D341Med (cell line): ENCODE measurements around the gene KCTD1.

ENCODE experiments used
- DNase-seq: peaks from one replicate; pipeline ENCODE4 v3.0.0; 2012; ENCODE audit warnings: low spot score

The KCTD1 gene

DNA sequence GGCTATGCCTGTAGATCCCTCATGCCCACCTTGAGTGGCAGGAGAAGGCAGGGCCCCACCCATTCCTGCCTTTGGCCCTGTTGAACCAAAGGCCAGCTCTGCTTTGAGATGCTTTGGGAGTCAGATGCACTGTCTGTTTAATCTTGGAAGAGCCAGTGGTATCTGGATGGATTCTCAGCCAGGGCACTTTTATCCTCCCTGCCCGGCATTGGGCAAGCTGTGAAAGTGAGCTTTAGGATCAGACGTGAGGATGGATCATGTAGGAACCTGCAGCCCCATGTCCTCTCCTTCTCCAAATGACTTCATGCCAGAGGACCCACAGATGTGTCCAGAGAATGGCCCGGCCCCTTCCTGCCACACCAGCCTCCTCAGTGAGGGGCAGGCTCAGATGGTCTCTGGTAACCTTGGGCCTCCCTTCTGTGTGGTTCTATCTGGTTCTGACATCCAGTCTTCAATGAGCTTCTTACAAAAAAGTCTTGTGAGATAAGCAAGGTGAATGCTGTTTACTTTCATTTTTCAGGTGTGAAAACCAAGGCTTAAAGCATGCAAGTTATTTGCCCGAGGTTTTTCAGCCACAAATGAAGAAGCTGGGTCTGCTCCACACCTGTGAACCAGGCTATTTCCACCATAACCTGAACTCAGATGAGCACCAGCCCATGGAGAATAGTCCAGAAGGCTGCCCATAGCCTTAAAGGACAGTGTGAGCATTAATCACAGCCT lies 123.8 kb downstream of the KCTD1 start:
- DNase-seq: no peak

DNA sequence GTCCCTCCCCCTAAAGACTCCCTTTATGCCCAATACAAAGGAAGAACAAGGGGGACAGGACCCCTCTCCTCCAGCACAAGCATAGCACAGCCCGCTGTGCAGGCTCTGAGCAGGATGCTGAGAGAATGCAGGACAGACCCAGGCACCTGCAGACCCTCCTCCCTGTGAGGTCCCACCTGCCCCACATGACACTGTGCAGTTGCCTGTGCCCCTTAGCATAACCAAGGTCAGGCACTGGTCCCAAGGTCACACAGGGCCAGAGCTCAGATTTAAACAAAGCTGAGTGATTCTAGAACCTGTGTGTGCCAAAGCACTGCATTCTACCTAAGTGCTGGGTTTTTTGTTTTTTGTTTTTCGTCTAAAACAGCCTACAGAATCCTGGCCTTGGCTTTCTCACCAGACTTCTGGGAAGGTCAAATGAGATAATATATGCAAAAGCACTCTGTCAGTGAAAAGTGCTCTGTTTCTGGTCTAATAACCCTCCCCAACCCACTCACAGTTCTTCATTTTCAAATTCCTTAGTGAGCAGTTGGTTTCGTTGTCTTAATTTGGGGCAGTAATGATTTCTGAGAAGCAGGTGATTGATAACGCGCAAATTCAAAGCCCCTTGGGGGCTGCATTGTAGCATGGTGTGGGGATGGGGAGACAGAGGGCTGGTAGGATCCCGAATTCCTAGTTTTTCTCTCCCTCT lies 125.7 kb downstream of the KCTD1 start:
- DNase-seq: no peak

DNA sequence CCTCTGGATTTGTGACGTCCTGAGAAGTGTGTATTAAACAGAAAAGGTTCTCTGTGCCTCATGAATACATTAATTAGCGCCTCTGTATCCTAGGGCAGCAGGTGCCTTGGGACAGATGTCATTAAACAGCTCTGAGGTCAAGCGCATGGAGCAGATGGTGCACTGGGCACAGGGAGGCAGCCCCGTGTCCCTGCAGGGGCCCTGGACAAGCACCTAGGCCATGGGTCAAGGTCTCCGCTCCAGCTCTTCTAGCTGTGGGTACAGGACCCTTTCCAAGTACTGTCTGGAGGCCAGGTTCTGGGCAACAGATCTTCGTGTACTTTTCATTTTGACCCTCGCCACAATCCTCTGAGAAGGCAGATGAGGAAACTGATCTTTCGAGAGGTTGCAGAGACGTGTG lies 126.4 kb downstream of the KCTD1 start:
- no peak for DNase-seq

DNA sequence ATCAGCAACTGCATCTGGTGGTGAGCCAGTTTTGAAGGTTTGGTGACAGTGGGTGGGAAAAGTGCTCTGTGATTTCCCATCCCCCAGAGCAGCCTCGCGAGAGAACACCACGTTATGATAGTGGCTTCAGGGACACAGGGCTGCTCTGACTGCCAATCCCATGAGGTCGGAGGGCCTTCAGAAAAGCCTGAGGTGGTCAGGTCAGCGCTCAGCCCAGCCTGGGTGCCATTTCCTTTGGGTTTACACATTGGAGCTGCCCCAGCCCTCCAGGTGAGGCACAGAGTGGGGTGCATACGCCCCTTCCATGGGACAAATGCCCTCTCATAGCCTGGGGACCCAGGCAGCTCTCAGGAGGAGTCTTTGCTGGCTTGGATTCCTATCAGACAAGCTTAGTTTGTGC lies 126.8 kb downstream of the KCTD1 start:
- no peak for DNase-seq

DNA sequence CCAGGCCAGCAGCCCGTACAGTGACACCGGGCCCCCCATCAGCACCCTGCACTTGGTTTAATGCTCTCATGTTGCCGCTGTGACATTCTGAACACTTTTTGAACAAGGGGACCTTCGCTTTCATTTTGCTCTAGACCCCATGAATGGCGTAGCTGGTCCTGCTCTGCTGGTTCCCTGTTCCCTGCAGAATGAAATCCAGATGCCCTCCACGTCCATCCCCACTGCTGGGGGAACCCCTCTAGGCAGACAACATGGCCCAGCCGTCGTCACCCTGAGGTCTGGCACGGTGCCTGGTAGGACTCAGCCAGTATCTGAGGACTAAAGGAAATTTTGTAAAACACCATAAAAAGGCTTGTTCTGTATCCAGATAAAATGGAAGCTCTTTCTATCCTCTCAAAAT lies 128.6 kb downstream of the KCTD1 start:
- no peak for DNase-seq

DNA sequence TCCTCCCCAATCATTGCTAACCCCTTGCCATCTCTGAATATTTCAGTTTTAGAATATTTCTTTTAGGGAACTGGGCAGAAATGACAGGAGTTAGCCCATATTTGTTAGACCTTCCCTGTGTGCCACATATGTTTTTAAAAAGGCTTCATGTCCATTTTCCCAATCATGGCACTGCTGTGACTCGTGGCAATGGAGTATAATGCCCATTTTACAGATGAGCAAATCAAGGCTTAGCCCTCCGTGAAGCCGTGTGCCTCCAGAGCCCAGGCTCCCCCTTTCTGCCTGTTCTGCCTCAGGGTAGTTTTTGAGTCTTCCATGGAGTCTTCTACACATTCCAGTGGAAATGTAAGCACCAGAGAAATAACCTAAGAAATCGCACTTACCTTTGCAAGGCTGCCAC lies 130.1 kb downstream of the KCTD1 start:
- no peak for DNase-seq

DNA sequence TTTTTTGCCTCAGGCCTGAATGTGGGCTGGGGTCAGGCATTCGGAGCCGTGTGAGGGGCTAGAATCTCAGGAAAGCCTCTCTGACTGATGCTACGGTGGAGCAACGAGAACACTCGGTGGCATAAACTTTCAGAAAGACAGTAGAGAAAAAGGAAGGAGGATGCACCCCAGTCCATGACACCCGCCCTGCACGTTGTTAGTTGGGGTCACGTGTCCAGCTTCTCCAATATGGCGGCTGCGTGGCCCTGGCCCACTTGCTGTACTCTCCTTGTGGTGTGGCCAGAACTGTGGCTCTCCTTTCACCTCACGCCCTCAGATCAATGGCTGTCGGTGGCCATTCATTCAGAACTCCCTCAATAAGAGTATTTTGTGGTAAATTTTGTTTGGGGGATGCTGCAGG lies 131.2 kb downstream of the KCTD1 start:
- DNase-seq: no peak

DNA sequence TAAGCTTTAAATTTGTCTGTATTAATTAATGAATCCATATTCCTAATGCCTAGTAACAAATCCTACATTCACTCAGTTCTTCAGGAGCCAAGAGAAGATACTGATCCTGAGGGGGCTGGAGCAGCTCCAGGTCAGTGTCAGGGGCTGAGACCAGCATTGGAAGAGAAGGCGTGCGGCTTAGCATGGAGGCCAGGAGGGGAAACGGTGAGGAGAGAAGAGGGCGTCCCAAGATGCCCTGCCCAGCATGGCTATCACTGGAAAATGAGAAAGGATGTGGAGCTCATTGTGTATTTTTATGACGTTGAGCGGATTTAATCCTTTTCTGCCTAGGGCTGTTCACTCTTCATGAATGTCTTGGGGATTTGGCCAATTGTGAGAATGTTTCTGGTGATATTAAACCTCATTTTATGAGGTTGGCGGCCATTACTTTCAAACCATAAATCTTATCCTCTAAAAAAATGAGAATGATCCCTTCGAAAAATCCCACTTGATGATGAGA lies 131.7 kb downstream of the KCTD1 start:
- no peak for DNase-seq

DNA sequence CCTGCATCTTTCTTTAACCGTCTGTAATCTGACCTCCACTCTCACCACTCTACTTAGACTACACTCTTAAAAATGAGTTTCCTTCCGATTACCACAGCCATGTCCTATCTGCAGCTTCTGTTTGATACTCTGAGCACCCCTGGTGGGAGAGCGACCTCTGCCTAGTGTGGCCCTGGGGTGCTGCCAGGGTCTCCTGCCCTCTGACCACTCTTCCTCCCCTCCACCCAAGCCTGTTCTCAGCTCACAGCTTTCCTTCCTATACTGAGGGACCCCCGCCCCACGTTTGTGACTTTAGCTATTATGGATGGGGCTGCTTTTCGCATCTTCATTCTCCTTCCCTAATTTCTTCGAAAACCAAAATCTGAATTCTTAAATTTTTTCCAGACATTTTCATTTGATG lies 132.7 kb downstream of the KCTD1 start:
- no peak for DNase-seq

DNA sequence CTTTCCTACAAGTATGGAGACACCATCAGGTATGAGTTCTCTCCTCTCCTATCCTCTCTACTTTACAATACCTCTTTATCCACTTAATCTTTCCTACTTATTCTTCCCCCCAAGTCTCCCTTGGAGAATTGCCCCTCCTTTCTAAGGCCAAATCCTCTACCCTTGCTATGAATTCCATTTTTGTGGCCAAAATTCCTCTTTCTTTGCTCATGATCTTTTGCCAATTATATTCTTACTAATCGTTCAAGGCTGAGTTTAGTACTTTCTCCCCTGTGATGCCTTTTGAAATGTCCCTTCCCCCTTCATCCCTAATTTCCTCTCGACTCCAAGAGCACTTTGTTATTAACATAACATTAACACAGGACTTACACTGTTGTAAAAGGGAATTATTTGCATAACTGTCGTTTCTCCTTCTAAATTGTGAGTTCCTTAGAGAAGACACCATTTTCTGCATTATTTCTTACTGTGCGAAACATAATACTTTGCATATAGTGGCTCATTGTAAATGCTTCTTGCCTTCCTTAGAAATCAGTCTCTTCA lies 133.4 kb downstream of the KCTD1 start:
- DNase-seq: no peak

DNA sequence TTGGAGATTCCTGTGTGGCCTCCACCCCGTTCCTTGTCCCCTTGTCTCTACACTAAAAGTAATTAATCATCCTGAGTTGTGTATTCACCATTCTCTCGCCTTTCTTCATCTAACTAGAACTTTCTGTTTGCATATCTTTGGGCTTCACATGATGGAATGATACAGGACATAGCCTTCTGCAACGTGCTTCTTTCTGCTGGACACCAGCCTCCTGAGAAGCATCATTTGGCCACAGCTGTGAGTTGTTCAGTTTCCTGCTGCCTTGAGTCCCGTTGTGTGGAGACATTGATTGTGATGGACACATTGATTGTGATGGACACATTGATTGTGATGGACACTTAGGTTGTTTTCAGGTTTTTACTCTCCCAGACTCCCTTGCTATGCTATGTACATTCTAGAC lies 139.3 kb downstream of the KCTD1 start:
- DNase-seq: no peak

DNA sequence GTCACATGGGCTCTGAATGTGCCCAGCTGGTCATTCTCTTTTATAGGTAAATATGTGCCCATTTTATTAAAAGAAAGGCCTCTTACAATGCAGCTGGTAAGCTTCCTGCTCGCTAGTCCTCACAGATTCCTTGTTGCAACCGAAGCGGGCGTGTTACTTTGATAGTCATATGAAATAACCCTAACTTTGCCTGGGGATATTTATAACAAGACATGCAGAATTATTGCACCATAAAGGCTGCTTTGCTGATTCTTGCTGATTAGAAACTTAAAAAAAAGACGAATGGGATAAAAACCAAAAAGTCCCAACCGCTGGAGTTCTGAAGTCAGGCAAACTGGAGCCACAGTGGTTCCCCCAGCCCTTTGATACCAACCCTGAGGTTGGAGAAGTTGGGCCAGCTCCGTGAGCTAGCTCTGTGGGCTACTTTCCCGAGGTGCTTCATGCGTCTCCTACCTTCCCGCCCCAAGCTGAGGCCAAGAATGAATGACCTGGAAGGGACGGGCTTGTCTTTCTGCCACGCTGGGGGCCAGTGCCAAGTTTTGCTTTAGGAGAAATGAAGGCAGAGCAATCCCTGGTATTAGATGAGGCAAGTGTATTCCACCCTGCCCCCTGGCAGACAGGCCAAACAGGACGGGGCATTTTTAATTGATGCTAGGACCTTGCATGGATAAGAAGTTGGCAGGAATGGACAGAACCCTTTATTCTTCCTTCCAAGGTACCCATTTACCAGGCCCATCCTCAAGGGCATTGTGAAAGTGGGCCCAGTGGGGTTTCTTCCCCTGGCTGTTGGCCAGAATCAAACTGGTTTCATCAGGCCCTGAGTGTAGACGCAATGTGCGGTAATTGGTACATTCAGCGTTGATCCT lies 140.4 kb downstream of the KCTD1 start:
- DNase-seq: no peak

DNA sequence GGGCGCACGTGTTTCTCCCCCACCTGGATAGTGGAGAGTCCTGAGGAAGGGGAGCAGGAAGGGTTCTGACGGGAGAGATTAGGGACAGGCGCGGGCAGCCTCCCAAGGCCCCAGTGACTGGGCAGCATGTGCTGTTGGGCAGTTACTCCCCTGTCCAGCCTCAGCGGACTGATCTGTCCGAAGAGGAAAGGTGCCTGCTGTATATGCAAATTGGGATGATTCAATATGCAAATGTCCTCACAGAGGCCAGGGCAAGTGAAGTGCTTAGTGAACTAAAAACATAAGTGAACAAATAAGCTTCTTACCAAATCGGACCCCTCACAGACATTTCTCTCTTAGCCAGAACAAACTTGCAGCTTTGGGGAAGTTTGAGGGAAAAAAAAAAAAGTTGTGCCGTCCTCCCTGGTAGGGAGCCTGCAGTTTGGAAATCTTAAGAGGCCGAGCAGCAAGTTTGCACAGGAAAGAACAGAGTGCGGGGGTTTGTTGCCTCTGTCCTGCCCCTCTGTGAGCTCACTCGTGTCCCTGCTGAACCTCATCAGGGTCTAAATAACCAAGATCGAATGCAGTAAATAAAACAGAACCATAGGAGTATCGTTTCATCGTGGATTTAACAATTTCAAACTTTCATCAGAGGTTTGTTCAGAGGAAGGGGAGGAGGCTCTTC lies 141.4 kb downstream of the KCTD1 start:
- DNase-seq: no peak

DNA sequence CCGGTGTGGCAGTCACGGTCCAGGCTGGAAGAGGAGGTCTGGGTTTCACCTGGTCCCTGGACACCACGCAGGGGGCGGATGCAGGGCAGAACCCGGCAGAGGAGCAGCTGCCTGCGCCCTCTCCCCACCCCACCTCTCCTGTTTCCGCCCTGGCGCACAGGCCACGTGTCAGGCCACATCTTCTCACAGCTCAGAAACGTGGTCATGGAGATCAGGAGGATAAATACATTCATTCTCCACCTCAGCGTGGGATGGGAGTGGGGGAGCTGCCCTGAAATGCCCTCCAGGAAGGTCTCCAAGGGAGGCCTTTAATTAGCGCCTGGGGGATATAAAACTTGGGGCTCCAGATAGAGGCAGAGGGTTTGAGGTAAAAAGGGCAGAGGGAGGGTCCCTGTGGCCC lies 142.0 kb downstream of the KCTD1 start:
- DNase-seq: no peak

DNA sequence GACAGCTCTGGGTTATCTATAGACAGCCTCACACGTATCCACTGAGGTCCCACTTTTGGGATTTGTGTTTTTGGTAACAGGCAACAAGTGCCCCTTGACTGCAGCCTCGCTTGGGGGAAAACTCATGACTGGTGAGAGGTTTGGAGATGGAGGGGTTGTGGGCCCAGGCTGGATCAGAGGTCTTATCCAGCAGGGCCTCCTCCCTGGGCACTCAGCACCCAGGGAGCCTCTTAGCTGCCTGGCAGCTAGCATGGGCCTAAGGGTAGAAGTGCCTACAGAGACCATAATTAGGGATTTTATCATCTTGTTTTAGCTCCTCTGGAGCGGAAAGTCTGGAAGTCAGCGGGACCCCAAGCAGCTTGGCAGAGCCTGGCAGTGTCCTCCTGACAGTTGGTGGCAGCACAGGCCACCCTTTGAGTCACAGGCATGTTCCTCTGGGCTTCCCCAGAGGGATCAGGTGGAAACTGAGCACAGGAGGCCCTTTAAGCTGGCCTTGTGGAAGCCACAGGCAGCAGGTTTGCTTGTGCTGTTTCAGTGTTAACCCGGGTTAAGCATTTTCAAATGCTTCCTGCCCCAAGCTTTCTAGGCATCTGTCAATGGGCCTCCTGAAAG lies 143.1 kb downstream of the KCTD1 start:
- DNase-seq: peak; percentile 71
